ENCODE results near the gene C18orf63. TPM values are rescaled to one million over a fixed set of nuclear protein-coding genes. Genes with fewer than 3 reads are reported as not detected.

The C18orf63 gene
- total and polyA plus RNA-seq, 2 of the 4 experiments (the other 2 are of a cell fraction) = not detected

DNA sequence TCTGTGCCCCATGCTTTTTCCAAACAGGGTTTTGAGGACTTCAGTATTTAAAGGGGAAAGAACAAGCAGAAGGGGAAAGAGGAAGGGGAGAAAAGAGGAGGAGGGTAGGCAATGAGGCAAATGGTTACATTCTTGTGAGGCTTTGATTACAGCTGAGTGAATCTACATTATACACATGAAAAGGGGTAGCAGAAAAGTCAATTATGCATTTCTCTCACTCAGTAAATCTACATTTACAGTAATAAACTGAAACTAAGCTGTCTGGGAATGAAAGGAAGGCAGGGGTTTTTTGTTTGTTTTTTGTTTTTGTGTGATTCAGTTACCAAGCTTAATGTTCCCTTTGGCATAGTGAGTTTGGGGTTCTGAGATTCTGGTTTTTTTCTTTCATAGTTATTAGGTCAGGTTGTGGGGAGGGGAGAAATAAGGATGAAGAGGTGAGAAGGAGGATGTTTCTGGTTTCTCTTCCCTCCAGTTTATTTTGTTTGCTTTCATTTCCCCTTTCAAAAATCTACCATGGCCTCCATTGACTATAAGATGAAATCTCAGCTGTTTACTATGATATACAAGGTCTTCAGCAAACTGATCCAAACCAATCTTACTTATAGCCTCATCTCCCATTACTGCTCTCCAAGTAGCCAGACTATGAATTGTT is 18.7 kb downstream of the C18orf63 start:
- Histone ChIP-seq H3K27ac (ENCODE audit: insufficient read depth, low read length) (no peak overlapping the region), H3K18ac (ENCODE audit: low read depth, low read length) (no peak overlapping the region), H3K23ac (ENCODE audit: low read depth, low read length) (no peak overlapping the region), H2BK5ac (ENCODE audit: low read depth, low read length, poor library complexity, severe bottlenecking) (no peak overlapping the region), H3K14ac (replicated peaks; ENCODE audit: low read depth, low read length) (no peak overlapping the region), H4K5ac (ENCODE audit: low read depth, low read length) (no peak overlapping the region), H4K91ac (ENCODE audit: insufficient read depth, low read depth, low read length) (no peak overlapping the region), H3K9me3 (ENCODE audit: control insufficient read depth, insufficient read depth, low read length) (no peaks in the 10 kb centered on the region), H2AFZ (replicated peaks; ENCODE audit: low read length, poor library complexity) (no peak overlapping the region), H2AK5ac (ENCODE audit: low read depth, low read length) (no peak overlapping the region), H4K20me1 (ENCODE audit: insufficient read depth, low read length) (no peaks in the 10 kb centered on the region), H2BK15ac (ENCODE audit: low read depth, low read length) (no peak overlapping the region), H3K4ac (ENCODE audit: low read depth, low read length) (no peak overlapping the region), H2AK9ac (replicated peaks; ENCODE audit: low read depth, low read length, poor library complexity) (no peak overlapping the region), H3K4me2 (ENCODE audit: low read depth, low read length) (no peak overlapping the region), H3K9ac (ENCODE audit: low read depth, low read length) (no peak overlapping the region), H3K36me3 (ENCODE audit: control insufficient read depth, insufficient read depth, low read length) (no peaks in the 10 kb centered on the region), H2BK120ac (ENCODE audit: low read depth, low read length) (no peak overlapping the region), H3K27me3 (ENCODE audit: control insufficient read depth, insufficient read depth, low read length) (peaks cover 2% of the 10 kb centered on the region; the same call in 1 of the 2 replicates), H3K9me1 (ENCODE audit: insufficient read depth, low read length) (no peaks in the 10 kb centered on the region), H3K4me1 (ENCODE audit: control insufficient read depth, insufficient read depth, low read length) (no peaks in the 10 kb centered on the region), H2BK20ac (ENCODE audit: low read depth, low read length) (no peak overlapping the region), H3K79me1 (ENCODE audit: low read depth in 1 of 2, low read length in 2 of 2) (no peaks in the 10 kb centered on the region), H3K4me3 (ENCODE audit: insufficient read depth, low read depth, low read length) (no peak overlapping the region), H4K8ac (ENCODE audit: low read depth in 2 of 2, low read length in 2 of 2) (no peak overlapping the region), H3K56ac (ENCODE audit: extremely low read depth, insufficient read depth, low read length) (no peak overlapping the region)
- ChIA-PET POLR2A (ENCODE audit: unreplicated experiment) (no interaction called here), CTCF (no interaction called here)
- BruUV-seq (replicated peaks) = no TSS peak
- intact Hi-C loops (cut with micrococcal nuclease) = no loop called here
- DNase-seq (no peak), ATAC-seq (ENCODE audit: low read depth) (no peak)
- TF ChIP-seq, protein P1, sequence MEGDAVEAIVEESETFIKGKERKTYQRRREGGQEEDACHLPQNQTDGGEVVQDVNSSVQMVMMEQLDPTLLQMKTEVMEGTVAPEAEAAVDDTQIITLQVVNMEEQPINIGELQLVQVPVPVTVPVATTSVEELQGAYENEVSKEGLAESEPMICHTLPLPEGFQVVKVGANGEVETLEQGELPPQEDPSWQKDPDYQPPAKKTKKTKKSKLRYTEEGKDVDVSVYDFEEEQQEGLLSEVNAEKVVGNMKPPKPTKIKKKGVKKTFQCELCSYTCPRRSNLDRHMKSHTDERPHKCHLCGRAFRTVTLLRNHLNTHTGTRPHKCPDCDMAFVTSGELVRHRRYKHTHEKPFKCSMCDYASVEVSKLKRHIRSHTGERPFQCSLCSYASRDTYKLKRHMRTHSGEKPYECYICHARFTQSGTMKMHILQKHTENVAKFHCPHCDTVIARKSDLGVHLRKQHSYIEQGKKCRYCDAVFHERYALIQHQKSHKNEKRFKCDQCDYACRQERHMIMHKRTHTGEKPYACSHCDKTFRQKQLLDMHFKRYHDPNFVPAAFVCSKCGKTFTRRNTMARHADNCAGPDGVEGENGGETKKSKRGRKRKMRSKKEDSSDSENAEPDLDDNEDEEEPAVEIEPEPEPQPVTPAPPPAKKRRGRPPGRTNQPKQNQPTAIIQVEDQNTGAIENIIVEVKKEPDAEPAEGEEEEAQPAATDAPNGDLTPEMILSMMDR (conservative IDR thresholded peaks at IDR 0.05; ENCODE audit: low read depth, low read length) = no peak
- TF ChIP-seq, protein P2, sequence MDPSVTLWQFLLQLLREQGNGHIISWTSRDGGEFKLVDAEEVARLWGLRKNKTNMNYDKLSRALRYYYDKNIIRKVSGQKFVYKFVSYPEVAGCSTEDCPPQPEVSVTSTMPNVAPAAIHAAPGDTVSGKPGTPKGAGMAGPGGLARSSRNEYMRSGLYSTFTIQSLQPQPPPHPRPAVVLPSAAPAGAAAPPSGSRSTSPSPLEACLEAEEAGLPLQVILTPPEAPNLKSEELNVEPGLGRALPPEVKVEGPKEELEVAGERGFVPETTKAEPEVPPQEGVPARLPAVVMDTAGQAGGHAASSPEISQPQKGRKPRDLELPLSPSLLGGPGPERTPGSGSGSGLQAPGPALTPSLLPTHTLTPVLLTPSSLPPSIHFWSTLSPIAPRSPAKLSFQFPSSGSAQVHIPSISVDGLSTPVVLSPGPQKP (IDR thresholded peaks at IDR 0.05; ENCODE audit: borderline replicate concordance, low read depth, low read length) = no peak
- TF ChIP-seq MAZ (IDR thresholded peaks at IDR 0.05; ENCODE audit: borderline replicate concordance, low read depth, low read length) (no peak), BHLHE40 (IDR thresholded peaks at IDR 0.05; ENCODE audit: low read depth, low read length) (no peak), RFX5 (IDR thresholded peaks at IDR 0.05; ENCODE audit: low read depth, low read length) (no peak), RCOR1 (IDR thresholded peaks at IDR 0.05; ENCODE audit: insufficient replicate concordance, low read length) (no peak), CHD1 (IDR thresholded peaks at IDR 0.05; ENCODE audit: low read depth, low read length) (no peak), RAD21 (IDR thresholded peaks at IDR 0.05; ENCODE audit: low read length) (no peak)
- dilution Hi-C loops (cut with HindIII; ENCODE audit: low sequenced_read_pairs, unreplicated experiment) = no loop called here
- in situ Hi-C loops (cut with MboI; ENCODE audit: low sequenced_read_pairs) = loop anchor here (5.0 kb wide), 1 partner anchor 137 kb away; no protein-coding TSS in a partner anchor

All from IMR-90 (cell line).